T-cell (primary cell): ENCODE measurements around the gene ARID5B. TPM values are rescaled to one million over a fixed set of nuclear protein-coding genes. Genes with fewer than 3 reads are reported as not detected.
"Not testable (repeated sequence)": the region's sequence is repeated elsewhere in the genome, so short reads cannot be mapped to it uniquely, and the experiment has no call there.

ENCODE experiments used
- ATAC-seq, 4 experiments: fragments of 200-7000 bp in 3 of 4; fragments of 150-1000 bp in 1 of 4; cut with Tn5 transposase; replicated peaks in 1 of 4; 1 replicate in 3 of 4; 2 replicates in 1 of 4; pipeline ENCODE4 v1.10.0; 2021; ENCODE audit warnings: moderate library complexity in 3 of 4, mild to moderate bottlenecking in 2 of 4, moderate number of reproducible peaks in 1 of 4
- CTCF ChIA-PET, 2 donors: fragments of 300-600 bp; sonication (Branson Sonifier 250); formaldehyde crosslinking; loops; one replicate each; lab custom pipeline; 2022; ENCODE audit warnings: antibody characterized with exemption in 2 of 2; lab: Charles Lee
- POLR2A ChIA-PET, 2 donors: fragments of 300-600 bp; sonication (Branson Sonifier 250); formaldehyde crosslinking; loops; one replicate each; lab custom pipeline; 2022; ENCODE audit warnings: antibody characterized with exemption in 2 of 2; lab: Charles Lee
- DNase-seq, 35 experiments: peaks; one replicate each; pipeline versions ENCODE4 v3.0.0 to v3.0.0-alpha.2; 2013 to 2023
- H3K27ac ChIP-seq: one replicate; pipeline ENCODE4 v1.5.1; 2013; ENCODE audit warnings: low read length
- H3K27me3 ChIP-seq, 2 experiments: replicated peaks in 1 of 2; 1 replicate in 1 of 2; 2 replicates in 1 of 2; pipeline versions ENCODE4 v1.6.1 to v1.7.0; 2013; ENCODE audit warnings: low read length in 1 of 2, mixed read lengths in 1 of 2; ENCODE audit not compliant: control insufficient read depth in 2 of 2, insufficient read depth in 2 of 2; ENCODE audit errors: extremely low read depth in 1 of 2
- H3K36me3 ChIP-seq, 2 donors: 1 replicate in 1 of 2; 2 replicates in 1 of 2; pipeline versions ENCODE4 v1.6.1 to v1.7.0; 2013; ENCODE audit warnings: low read length in 1 of 2; ENCODE audit not compliant: control insufficient read depth in 2 of 2, insufficient read depth in 1 of 2; ENCODE audit errors: extremely low read depth in 1 of 2
- H3K4me1 ChIP-seq, 2 experiments: 1 replicate in 1 of 2; 2 replicates in 1 of 2; pipeline versions ENCODE4 v1.6.1 to v1.7.0; 2013; ENCODE audit warnings: low read length in 2 of 2, mixed read lengths in 1 of 2; ENCODE audit not compliant: insufficient read depth in 2 of 2, control insufficient read depth in 1 of 2; ENCODE audit errors: extremely low read depth in 1 of 2
- H3K4me3 ChIP-seq, 2 donors: 1 replicate in 1 of 2; 2 replicates in 1 of 2; pipeline versions ENCODE4 v1.5.1 to v1.7.0; 2013; ENCODE audit warnings: mild to moderate bottlenecking in 2 of 2, low read length in 1 of 2, moderate library complexity in 1 of 2; ENCODE audit not compliant: control insufficient read depth in 1 of 2; ENCODE audit errors: extremely low read depth in 1 of 2
- H3K9me3 ChIP-seq: 2 replicates; pipeline ENCODE4 v1.7.0; 2013
- H3K27ac Mint-ChIP-seq, 2 donors: one replicate each; pipeline ENCODE4 v1.8.0; 2020 to 2021; ENCODE audit warnings: mild to moderate bottlenecking in 2 of 2, mixed read lengths in 2 of 2
- H3K27me3 Mint-ChIP-seq, 2 donors: one replicate each; pipeline ENCODE4 v1.8.0; 2021 to 2022; ENCODE audit warnings: mixed read lengths in 2 of 2
- H3K36me3 Mint-ChIP-seq: one replicate; pipeline ENCODE4 v1.8.0; 2021; ENCODE audit warnings: mixed read lengths
- H3K4me1 Mint-ChIP-seq, 3 donors: one replicate each; pipeline ENCODE4 v1.8.0; 2020 to 2022; ENCODE audit warnings: mixed read lengths in 3 of 3, mild to moderate bottlenecking in 1 of 3
- H3K4me3 Mint-ChIP-seq, 3 donors: one replicate each; pipeline ENCODE4 v1.8.0; 2020 to 2022; ENCODE audit warnings: mild to moderate bottlenecking in 3 of 3, mixed read lengths in 3 of 3, moderate library complexity in 3 of 3
- H3K9me3 Mint-ChIP-seq, 3 donors: one replicate each; pipeline ENCODE4 v1.8.0; 2020 to 2022; ENCODE audit warnings: mixed read lengths in 3 of 3
- WGBS: methylation state at CpG from one replicate; pipeline ENCODE4 v1.1.5; 2013; ENCODE audit warnings: missing lambda C conversion rate; ENCODE audit not compliant: insufficient coverage; 5-methylcytosine and 5-hydroxymethylcytosine counted together
- total RNA-seq, 35 experiments: library from RNA in 6 of 35; stranded (reverse) in 6 of 35; fragments of 120-200 nt in 1 of 35; gene quantifications; one replicate each; pipeline versions ENCODE4 v1.2.1 to v1.2.4 and lab custom pipeline; 2013 to 2026

ARID5B gene
- total RNA-seq, 5 donors from 2014 or later (not counting 1 experiment from before 2014, with no cell fraction given), result 34.0 to 75.5 (median 42.5) TPM

GRCh38 chr10:61860964-61861758, 40.3 kb upstream of the ARID5B start:
- Histone ChIP-seq H3K4me1 (no peaks in the 10 kb centered on the region), H3K36me3 (no peaks in the 10 kb centered on the region), H3K4me3 (no peak overlapping the region), H3K9me3 (no peaks in the 10 kb centered on the region), H3K27me3 (no peaks in the 10 kb centered on the region), H3K27ac (no peak overlapping the region)
- ATAC-seq (no peak), DNase-seq (no peak)
- no peaks in the 10 kb centered on the region for H3K9me3 Mint-ChIP-seq
- no peaks in the 10 kb centered on the region for H3K4me1 Mint-ChIP-seq
- no CpG with 5 or more reads among the region's 8 CpGs for WGBS
- no peaks in the 10 kb centered on the region for H3K36me3 Mint-ChIP-seq
- CTCF ChIA-PET, result interaction anchor here in 1 of 2 donors (0.8 kb wide), 1 partner anchor 24 kb away, joined by 3 read pairs; no protein-coding TSS in a partner anchor
- H3K4me3 Mint-ChIP-seq, result no peak overlapping the region
- no peaks in the 10 kb centered on the region for H3K27me3 Mint-ChIP-seq
- POLR2A ChIA-PET, result interaction anchor here in 1 of 2 donors (0.7 kb wide), 1 partner anchor 166 kb away, joined by 9 read pairs; no protein-coding TSS in a partner anchor
- no peak overlapping the region for H3K27ac Mint-ChIP-seq

- Mint-ChIP-seq H3K36me3 (no peaks in the 10 kb centered on the region), H3K4me3 (no peak overlapping the region), H3K4me1 (peaks cover 2 to 5% (median 3%) of the 10 kb centered on the region in 3 donors), H3K9me3 (no peaks in the 10 kb centered on the region), H3K27me3 (no peaks in the 10 kb centered on the region), H3K27ac (no peak overlapping the region)
- ChIA-PET CTCF (interaction anchor here in 1 of 2 donors (0.5 kb wide), 1 partner anchor 527 kb away, joined by 5 read pairs; no protein-coding TSS in a partner anchor), POLR2A (no interaction called here)
- H3K27me3 ChIP-seq, result no peaks in the 10 kb centered on the region
- H3K9me3 ChIP-seq, result no peaks in the 10 kb centered on the region
- 93% methylated on average over 8 of the region's 10 CpGs for WGBS
- no peak overlapping the region for H3K4me3 ChIP-seq
- no peaks in the 10 kb centered on the region for H3K4me1 ChIP-seq
- no peak for ATAC-seq
- DNase-seq, result no peak
- no peak overlapping the region for H3K27ac ChIP-seq
- no peaks in the 10 kb centered on the region for H3K36me3 ChIP-seq
Observed at GRCh38 chr10:61863981-61864380, 37.5 kb upstream of the ARID5B start.

- no peaks in the 10 kb centered on the region for H3K27me3 Mint-ChIP-seq
- DNase-seq (peak in 1 of 35 experiments; percentile 5), ATAC-seq (peak in 1 of 4 experiments; percentile 6)
- H3K27ac Mint-ChIP-seq, result peak overlapping the region; percentile 64 to 66
- ChIA-PET POLR2A (no interaction called here), CTCF (interaction anchor here in 1 of 2 donors (1.4 kb wide), 1 partner anchor 31 kb away, joined by 4 read pairs; no protein-coding TSS in a partner anchor)
- Histone ChIP-seq H3K9me3 (no peaks in the 10 kb centered on the region), H3K36me3 (no peaks in the 10 kb centered on the region), H3K27ac (no peak overlapping the region), H3K4me3 (peak overlapping the region in 1 of 2 donors; percentile 38), H3K27me3 (no peaks in the 10 kb centered on the region), H3K4me1 (no peaks in the 10 kb centered on the region)
- H3K4me3 Mint-ChIP-seq, result peak overlapping the region; percentile 69 to 73 (median 70)
- no peaks in the 10 kb centered on the region for H3K9me3 Mint-ChIP-seq
- no peaks in the 10 kb centered on the region for H3K36me3 Mint-ChIP-seq
- peaks cover 2 to 5% (median 3%) of the 10 kb centered on the region in 3 donors for H3K4me1 Mint-ChIP-seq
- WGBS, result 100% methylated on average over 2 of the region's 3 CpGs
Observed at GRCh38 chr10:61866700-61867368, 34.7 kb upstream of the ARID5B start.

GRCh38 chr10:61867374-61867773, 34.1 kb upstream of the ARID5B start:
- H3K4me1 ChIP-seq, H3K27ac ChIP-seq, H3K36me3 Mint-ChIP-seq, H3K9me3 Mint-ChIP-seq, H3K4me1 Mint-ChIP-seq, POLR2A ChIA-PET, H3K27me3 ChIP-seq, H3K27me3 Mint-ChIP-seq, H3K9me3 ChIP-seq, H3K36me3 ChIP-seq, ATAC-seq: not testable (repeated sequence)
- 42% methylated on average over 16 of the region's 22 CpGs for WGBS
- peak overlapping the region; percentile 38 to 47 for H3K4me3 ChIP-seq
- peak overlapping the region; percentile 69 to 73 (median 70) for H3K4me3 Mint-ChIP-seq
- peak in 20 of 35 experiments; percentile 0 to 31 (median 8) for DNase-seq
- CTCF ChIA-PET, result interaction anchor here (0.7 to 1.4 kb wide), 6 partner anchors 30 to 118 kb away, joined by 3 to 6 read pairs (median 4); no protein-coding TSS in a partner anchor
- peak overlapping the region; percentile 64 to 66 for H3K27ac Mint-ChIP-seq

GRCh38 chr10:61867817-61868216, 33.7 kb upstream of the ARID5B start:
- H3K4me3 ChIP-seq, result peak overlapping the region in 1 of 2 donors; percentile 38
- WGBS, result 10% methylated on average over 7 of the region's 25 CpGs
- not testable (repeated sequence) for H3K27ac ChIP-seq, H3K9me3 Mint-ChIP-seq, H3K36me3 ChIP-seq, H3K36me3 Mint-ChIP-seq, H3K9me3 ChIP-seq, H3K4me1 Mint-ChIP-seq, H3K4me1 ChIP-seq, H3K27me3 Mint-ChIP-seq, H3K27me3 ChIP-seq
- ChIA-PET POLR2A (interaction anchor here in 1 of 2 donors (0.5 to 0.6 kb wide), 2 partner anchors 29 to 195 kb away, joined by 3 to 4 read pairs; no protein-coding TSS in a partner anchor), CTCF (interaction anchor here (0.6 to 1.4 kb wide), 8 partner anchors 29 to 503 kb away, joined by 3 to 8 read pairs (median 4); no protein-coding TSS in a partner anchor)
- DNase-seq, result peak; percentile 33 to 77 (median 59)
- peak overlapping the region; percentile 69 to 71 (median 70) for H3K4me3 Mint-ChIP-seq
- H3K27ac Mint-ChIP-seq, result peak overlapping the region; percentile 36 to 84
- peak in 1 of 4 experiments; percentile 42 for ATAC-seq

- H3K9me3 ChIP-seq, result no peaks in the 10 kb centered on the region
- DNase-seq, result no peak
- H3K27ac ChIP-seq, result no peak overlapping the region
- Mint-ChIP-seq H3K27ac (no peak overlapping the region), H3K9me3 (no peaks in the 10 kb centered on the region), H3K4me3 (peak overlapping the region in 1 of 3 donors; percentile 9), H3K27me3 (no peaks in the 10 kb centered on the region), H3K36me3 (no peaks in the 10 kb centered on the region), H3K4me1 (peaks cover 2 to 5% (median 3%) of the 10 kb centered on the region in 3 donors)
- WGBS, result 91% methylated on average over 7 of the region's 8 CpGs
- no peaks in the 10 kb centered on the region for H3K36me3 ChIP-seq
- ChIA-PET CTCF (no interaction called here), POLR2A (no interaction called here)
- H3K4me1 ChIP-seq, result no peaks in the 10 kb centered on the region
- no peak overlapping the region for H3K4me3 ChIP-seq
- no peaks in the 10 kb centered on the region for H3K27me3 ChIP-seq
- no peak for ATAC-seq
Observed at GRCh38 chr10:61869041-61869675, 32.3 kb upstream of the ARID5B start.
